ENCODE results near the gene IL36B.

IL36B gene

GRCh38 chr2:112994648-112995047, 58.0 kb downstream of the IL36B start:
- no peak overlapping the region for H3K27ac Mint-ChIP-seq
- H3K4me3 Mint-ChIP-seq, result no peak overlapping the region
- H3K4me1 Mint-ChIP-seq (ENCODE audit: low read depth), result peaks cover 30% of the 10 kb centered on the region
- H3K9me3 Mint-ChIP-seq, result peaks cover 46% of the 10 kb centered on the region
- peaks cover 25% of the 10 kb centered on the region for H3K36me3 Mint-ChIP-seq (ENCODE audit: low read depth)
- peaks cover 15% of the 10 kb centered on the region for H3K27me3 Mint-ChIP-seq (ENCODE audit: low read depth)

DNA sequence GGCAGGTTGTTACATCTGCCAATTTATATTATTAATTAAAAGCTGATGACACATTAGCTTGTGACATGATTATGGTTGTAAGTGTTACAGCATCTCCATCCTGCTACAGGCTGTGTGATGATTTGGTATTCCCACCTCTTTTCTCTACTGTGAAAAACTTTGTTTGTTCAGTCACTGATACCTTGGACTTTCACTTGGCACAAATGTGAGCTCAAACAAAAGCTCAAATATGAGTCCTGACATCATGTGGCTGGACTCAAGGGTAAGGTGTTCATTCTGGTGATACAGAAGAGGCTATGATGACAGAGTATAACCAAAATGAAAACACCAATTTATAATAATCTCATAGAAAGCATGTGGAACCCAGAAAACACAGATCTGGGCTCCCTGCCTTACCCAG, 58.8 kb downstream of the IL36B start:
- H3K27ac Mint-ChIP-seq, result no peak overlapping the region
- peaks cover 15% of the 10 kb centered on the region for H3K27me3 Mint-ChIP-seq (ENCODE audit: low read depth)
- no peak overlapping the region for H3K4me3 Mint-ChIP-seq
- peaks cover 30% of the 10 kb centered on the region for H3K4me1 Mint-ChIP-seq (ENCODE audit: low read depth)
- H3K36me3 Mint-ChIP-seq (ENCODE audit: low read depth), result peaks cover 19% of the 10 kb centered on the region
- peaks cover 44% of the 10 kb centered on the region for H3K9me3 Mint-ChIP-seq

GRCh38 chr2:112989611-112990010, 63.1 kb downstream of the IL36B start:
- peaks cover 15% of the 10 kb centered on the region for H3K27me3 Mint-ChIP-seq (ENCODE audit: low read depth)

DNA sequence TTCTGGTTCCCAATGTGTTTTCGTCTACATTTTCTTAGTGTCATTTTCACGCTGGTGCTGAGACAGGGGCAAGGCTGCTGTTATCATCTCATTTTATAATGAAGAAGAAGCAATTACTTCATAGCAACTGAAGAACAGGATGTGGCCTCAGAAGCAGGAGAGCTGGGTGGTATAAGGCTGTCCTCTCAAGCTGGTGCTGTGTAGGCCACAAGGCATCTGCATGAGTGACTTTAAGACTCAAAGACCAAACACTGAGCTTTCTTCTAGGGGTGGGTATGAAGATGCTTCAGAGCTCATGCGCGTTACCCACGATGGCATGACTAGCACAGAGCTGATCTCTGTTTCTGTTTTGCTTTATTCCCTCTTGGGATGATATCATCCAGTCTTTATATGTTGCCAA, 67.6 kb downstream of the IL36B start:
- Mint-ChIP-seq H3K4me1 (ENCODE audit: low read depth) (peaks cover 18% of the 10 kb centered on the region), H3K4me3 (no peak overlapping the region), H3K36me3 (ENCODE audit: low read depth) (peaks cover 2% of the 10 kb centered on the region), H3K27me3 (ENCODE audit: low read depth) (peaks cover 5% of the 10 kb centered on the region), H3K9me3 (peaks cover 16% of the 10 kb centered on the region), H3K27ac (peak overlapping the region; percentile 71)

More at GRCh38 chr2:112989611-112990010, 63.1 kb downstream of the IL36B start:
- H3K36me3 Mint-ChIP-seq (ENCODE audit: low read depth), result peaks cover 17% of the 10 kb centered on the region
- peaks cover 42% of the 10 kb centered on the region for H3K9me3 Mint-ChIP-seq
- no peak overlapping the region for H3K27ac Mint-ChIP-seq
- peaks cover 18% of the 10 kb centered on the region for H3K4me1 Mint-ChIP-seq (ENCODE audit: low read depth)
- H3K4me3 Mint-ChIP-seq, result no peak overlapping the region

DNA sequence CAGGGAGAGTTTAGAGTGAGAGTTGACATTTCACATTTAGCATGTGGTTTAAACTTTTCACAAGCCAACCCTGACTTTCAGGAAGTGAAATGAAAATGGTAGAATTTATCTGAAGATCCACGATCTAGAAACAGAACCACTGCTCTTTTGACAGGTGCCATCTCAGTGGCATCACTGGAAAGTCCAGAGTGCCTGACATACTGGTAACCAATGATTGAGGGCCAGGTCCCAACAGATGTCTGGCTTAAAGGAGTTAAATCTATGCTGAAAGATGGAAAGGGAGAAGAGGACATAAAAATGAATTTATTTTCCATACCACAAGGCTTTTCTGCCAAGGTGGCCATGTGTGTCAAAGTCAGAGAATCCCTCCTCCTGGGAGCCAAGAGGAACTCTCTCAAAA, 72.1 kb downstream of the IL36B start:
- Mint-ChIP-seq H3K27me3 (ENCODE audit: low read depth) (peaks cover 12% of the 10 kb centered on the region), H3K4me1 (ENCODE audit: low read depth) (peaks cover 21% of the 10 kb centered on the region), H3K4me3 (no peak overlapping the region), H3K27ac (no peak overlapping the region), H3K36me3 (ENCODE audit: low read depth) (no peaks in the 10 kb centered on the region), H3K9me3 (no peaks in the 10 kb centered on the region)

DNA sequence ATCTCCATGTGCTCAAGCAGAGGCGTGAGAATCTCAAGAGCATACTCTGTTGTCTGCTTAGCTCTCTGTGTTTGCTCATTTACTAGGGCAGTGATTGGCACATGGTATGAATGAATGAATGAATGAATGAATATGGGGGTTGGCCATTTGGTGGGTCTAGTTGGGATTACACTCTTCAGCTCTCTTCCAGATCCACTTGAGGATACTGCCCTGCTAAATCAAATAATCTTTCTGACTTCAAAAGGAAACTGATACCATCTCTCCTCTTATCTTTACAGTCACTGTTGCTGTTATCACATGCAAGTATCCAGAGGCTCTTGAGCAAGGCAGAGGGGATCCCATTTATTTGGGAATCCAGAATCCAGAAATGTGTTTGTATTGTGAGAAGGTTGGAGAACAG, 72.9 kb downstream of the IL36B start:
- H3K4me1 Mint-ChIP-seq (ENCODE audit: low read depth), result peaks cover 17% of the 10 kb centered on the region
- H3K27me3 Mint-ChIP-seq (ENCODE audit: low read depth), result peaks cover 12% of the 10 kb centered on the region
- no peaks in the 10 kb centered on the region for H3K36me3 Mint-ChIP-seq (ENCODE audit: low read depth)
- no peaks in the 10 kb centered on the region for H3K9me3 Mint-ChIP-seq
- no peak overlapping the region for H3K4me3 Mint-ChIP-seq
- H3K27ac Mint-ChIP-seq, result no peak overlapping the region

DNA sequence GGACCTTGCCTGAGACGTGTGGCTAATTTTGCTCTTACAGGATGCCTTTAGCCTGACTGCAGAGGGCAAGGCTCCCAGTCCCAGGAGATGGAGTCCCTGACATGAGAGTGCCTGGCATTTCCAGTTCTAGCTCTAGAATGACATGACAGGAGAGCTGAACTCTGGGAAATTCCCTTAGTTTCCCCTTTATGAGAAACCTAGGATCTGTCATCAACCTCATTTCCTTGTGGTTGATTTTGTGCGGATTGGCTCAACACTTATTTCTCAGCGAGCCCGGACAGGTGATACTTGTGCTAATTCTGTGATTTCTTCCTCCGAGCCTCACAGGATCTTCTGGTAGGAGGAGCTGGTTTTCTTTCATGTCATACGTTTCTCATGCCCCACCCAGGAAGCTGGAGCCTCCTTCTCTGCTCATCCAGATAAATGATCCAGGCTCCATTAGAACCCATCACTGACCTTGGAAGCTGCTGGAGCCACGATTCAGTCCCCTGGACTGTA, 75.1 kb downstream of the IL36B start, which contains the start of gene IL36G:
TSS of gene IL36G (plus strand) at position 448 of the 498 bp plus-strand sequence. CDS start 633 bp downstream, outside the sequence.
- Mint-ChIP-seq H3K27ac (no peak within 1 kb of the TSS), H3K4me3 (no peak within 1 kb of the TSS), H3K4me1 (ENCODE audit: low read depth) (peaks cover 14% of the 10 kb centered on the region), H3K36me3 (ENCODE audit: low read depth) (no peaks in the 10 kb centered on the region), H3K9me3 (no peaks in the 10 kb centered on the region), H3K27me3 (ENCODE audit: low read depth) (peaks cover 15% of the 10 kb centered on the region)
